SK-N-SH (cell line): ENCODE results near the gene FNDC1. TPM values are rescaled to one million over a fixed set of nuclear protein-coding genes. Genes with fewer than 3 reads are reported as not detected.

Experiments used
- CTCF ChIA-PET: fragments of 300-600, 350-600 bp; formaldehyde crosslinking; extraction: SDS; loops from one replicate; lab custom pipeline; 2021; lab: Yijun Ruan, JAX
- POLR2A ChIA-PET: fragments of 350-600 bp; sonication (Branson Sonifier 250); formaldehyde crosslinking; extraction: SDS; loops from one replicate; lab custom pipeline; 2020; ENCODE audit warnings: antibody characterized with exemption, inconsistent platforms; lab: Yijun Ruan, JAX
- DNase-seq: peaks from one replicate; pipeline ENCODE4 v3.0.0; 2012
- H2AFZ ChIP-seq: fragments of 200-600 bp; sonication (generic); 2 replicates; pipeline ENCODE4 v1.8.1; 2016; ENCODE audit warnings: antibody characterized with exemption, mild to moderate bottlenecking, low read depth
- H3F3A ChIP-seq: fragments of 200-600 bp; sonication (generic); replicated peaks from 2 replicates; pipeline ENCODE3; 2016; ENCODE audit warnings: antibody characterized with exemption, mild to moderate bottlenecking; ENCODE audit not compliant: insufficient read depth
- H3K27ac ChIP-seq, 2 experiments: fragments of 200-500 bp in 1 of 2; fragments of 200-600 bp in 1 of 2; sonication (Bioruptor generic) in 1 of 2; sonication (generic), shearing (Covaris generic) in 1 of 2; 2 replicates each; pipeline versions ENCODE4 v1.5.1 to v1.6.1; 2014 to 2016; ENCODE audit warnings: low read depth in 2 of 2, inconsistent platforms in 1 of 2, low read length in 1 of 2, mild to moderate bottlenecking in 1 of 2, mixed read lengths in 1 of 2
- H3K27me3 ChIP-seq: fragments of 200-600 bp; sonication (generic), shearing (Covaris generic); 2 replicates; pipeline ENCODE4 v1.6.1; 2016; ENCODE audit warnings: mixed run types; ENCODE audit not compliant: insufficient read depth
- H3K36me3 ChIP-seq, 2 experiments: fragments of 200-500 bp in 1 of 2; fragments of 200-600 bp in 1 of 2; sonication (Bioruptor generic) in 1 of 2; sonication (generic) in 1 of 2; replicated peaks in 1 of 2; 2 replicates each; pipeline versions ENCODE3 to v1.5.1; 2014 to 2016; ENCODE audit warnings: low read length in 1 of 2, mild to moderate bottlenecking in 1 of 2; ENCODE audit not compliant: insufficient read depth in 2 of 2, control insufficient read depth in 1 of 2
- H3K4me1 ChIP-seq, 2 experiments: fragments of 200-500 bp in 1 of 2; fragments of 200-600 bp in 1 of 2; sonication (Bioruptor generic) in 1 of 2; sonication (generic), shearing (Covaris generic) in 1 of 2; 2 replicates each; pipeline versions ENCODE4 v1.5.1 to v1.6.1; 2014 to 2016; ENCODE audit warnings: low read depth in 1 of 2, low read length in 1 of 2, mixed run types in 1 of 2; ENCODE audit not compliant: insufficient read depth in 2 of 2, control insufficient read depth in 1 of 2
- H3K4me2 ChIP-seq: fragments of 200-600 bp; sonication (generic), shearing (Covaris generic); 2 replicates; pipeline ENCODE4 v1.6.1; 2017; ENCODE audit warnings: mixed run types
- H3K4me3 ChIP-seq, 2 experiments: fragments of 200-500 bp in 1 of 2; fragments of 200-600 bp in 1 of 2; sonication (Bioruptor generic) in 1 of 2; sonication (generic), shearing (Covaris generic) in 1 of 2; 2 replicates each; pipeline versions ENCODE4 v1.5.1 to v1.8.1; 2014 to 2016; ENCODE audit warnings: low read depth in 2 of 2, inconsistent platforms in 1 of 2, low read length in 1 of 2, mild to moderate bottlenecking in 1 of 2, mixed read lengths in 1 of 2, moderate library complexity in 1 of 2
- H3K79me2 ChIP-seq: fragments of 200-600 bp; sonication (generic); 2 replicates; pipeline ENCODE4 v1.8.1; 2017; ENCODE audit warnings: mild to moderate bottlenecking; ENCODE audit not compliant: insufficient read depth
- H3K9ac ChIP-seq: fragments of 200-600 bp; sonication (generic); 2 replicates; pipeline ENCODE4 v1.6.1; 2017; ENCODE audit warnings: mixed run types
- H3K9me2 ChIP-seq: fragments of 200-600 bp; sonication (generic); 2 replicates; pipeline ENCODE4 v1.6.1; 2017; ENCODE audit warnings: mixed run types
- H3K9me3 ChIP-seq: fragments of 200-600 bp; sonication (generic); 2 replicates; pipeline ENCODE4 v1.6.1; 2017; ENCODE audit warnings: mixed run types, mild to moderate bottlenecking, moderate library complexity
- H4K20me1 ChIP-seq: fragments of 200-600 bp; sonication (generic); 2 replicates; pipeline ENCODE4 v1.6.1; 2017; ENCODE audit warnings: mild to moderate bottlenecking, mixed run types; ENCODE audit not compliant: insufficient read depth
- CHD2 ChIP-seq: fragments of 150-350 bp; IDR thresholded peaks from 2 replicates; pipeline ENCODE4 v1.6.1; 2018; ENCODE audit warnings: low read length; ENCODE audit not compliant: partially characterized antibody
- EZH2phosphoT487 ChIP-seq: fragments of 200-600 bp; sonication (generic); IDR thresholded peaks from 2 replicates; pipeline ENCODE4 v1.6.1; 2017; ENCODE audit warnings: low read depth, mixed run types, mild to moderate bottlenecking, antibody characterized with exemption, moderate library complexity, borderline replicate concordance
- FOSL2 ChIP-seq: IDR thresholded peaks from 2 replicates; pipeline ENCODE4 v1.4.0; 2012; ENCODE audit warnings: low read depth, mild to moderate bottlenecking, moderate library complexity, borderline replicate concordance
- NFIC ChIP-seq: IDR thresholded peaks from 2 replicates; pipeline ENCODE4 v1.4.0; 2012; ENCODE audit warnings: borderline replicate concordance
- NRF1 ChIP-seq: IDR thresholded peaks from 2 replicates; pipeline ENCODE4 v1.6.1; 2012; ENCODE audit warnings: low read depth, mild to moderate bottlenecking, low read length
- POLR2AphosphoS5 ChIP-seq: IDR thresholded peaks from 2 replicates; pipeline ENCODE4 v1.6.1; 2012; ENCODE audit warnings: low read depth, low read length
- RAD21 ChIP-seq: IDR thresholded peaks from 2 replicates; pipeline ENCODE4 v1.6.1; 2012; ENCODE audit warnings: mild to moderate bottlenecking, low read length
- RFX5 ChIP-seq: IDR thresholded peaks from 2 replicates; pipeline ENCODE4 v1.6.1; 2012; ENCODE audit warnings: mild to moderate bottlenecking, improper control_type of control experiment, low read length
- RXRA ChIP-seq: IDR thresholded peaks from 2 replicates; pipeline ENCODE4 v1.4.0; 2012; ENCODE audit warnings: low read depth, mild to moderate bottlenecking, borderline replicate concordance
- SMC3 ChIP-seq: IDR thresholded peaks from 2 replicates; pipeline ENCODE4 v1.6.1; 2012; ENCODE audit warnings: low read depth, low read length, improper control_type of control experiment
- TAF1 ChIP-seq: IDR thresholded peaks from 2 replicates; pipeline ENCODE4 v1.6.1; 2012; ENCODE audit warnings: low read depth, mild to moderate bottlenecking, low read length, moderate library complexity, borderline replicate concordance
- TCF12 ChIP-seq: IDR thresholded peaks from 2 replicates; pipeline ENCODE4 v1.4.0; 2012
- YY1 ChIP-seq: IDR thresholded peaks from 2 replicates; pipeline ENCODE4 v1.4.0; 2012; ENCODE audit warnings: low read depth, mild to moderate bottlenecking
- WGBS: methylation state at CpG from one replicate; pipeline ENCODE4 v1.1.6; 2017; ENCODE audit warnings: low lambda C conversion rate; 5-methylcytosine and 5-hydroxymethylcytosine counted together
- polyA plus RNA-seq, 3 experiments: library from polyadenylated mRNA; depleted of rRNA; stranded (reverse); fragments of >200 nt; gene quantifications; 2 replicates each; pipeline ENCODE4 v1.2.3, GENCODE V29; 2012
- TF ChIP-seq, protein P1 (sequence below): fragments of 150-350 bp; IDR thresholded peaks from 2 replicates; pipeline ENCODE4 v1.6.1; 2017; ENCODE audit warnings: antibody characterized with exemption, low read length, low read depth, borderline replicate concordance
- TF ChIP-seq, protein P2 (sequence below): fragments of 150-350 bp; IDR thresholded peaks from 2 replicates; pipeline ENCODE4 v1.6.1; 2016; ENCODE audit warnings: mild to moderate bottlenecking, low read depth, low read length
- TF ChIP-seq, protein P3 (sequence below): fragments of 200-600 bp; sonication (generic); IDR thresholded peaks from 2 replicates; pipeline ENCODE4 v1.6.1; 2017; ENCODE audit warnings: antibody characterized with exemption, mild to moderate bottlenecking, moderate library complexity
- TF ChIP-seq, protein P4 (sequence below): IDR thresholded peaks from 2 replicates; pipeline ENCODE4 v1.4.0; 2012; ENCODE audit warnings: low read depth, borderline replicate concordance

Gene FNDC1
- polyA plus RNA-seq, 1 of the 3 experiments (the other 2 are of a cell fraction) = not detected

DNA sequence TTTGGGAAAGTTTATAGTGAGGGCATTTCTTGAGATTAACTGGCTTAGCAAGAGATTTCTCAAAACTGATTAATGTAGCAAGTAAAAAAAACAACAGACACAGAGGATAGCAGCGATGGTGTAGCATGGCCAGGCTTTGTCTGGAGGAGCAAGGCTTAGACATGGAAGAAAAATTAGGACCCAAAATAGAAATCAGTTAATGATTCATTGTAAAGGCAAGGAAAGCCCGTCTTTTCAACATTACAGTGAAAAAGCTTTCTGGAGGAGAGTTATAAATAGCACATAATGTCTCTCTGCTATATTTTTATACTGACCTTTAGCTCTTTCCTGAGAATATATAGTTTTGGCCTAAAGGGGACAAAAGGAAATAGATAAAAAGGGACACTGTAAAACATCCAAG lies 45.1 kb downstream of the FNDC1 start:
- no peak overlapping the region for H3K4me3 ChIP-seq
- CTCF ChIA-PET = interaction anchor here (0.7 to 4.0 kb wide), 6 partner anchors 10 to 441 kb away, joined by 3 to 22 read pairs (median 4); no protein-coding TSS in a partner anchor
- H3K4me2 ChIP-seq = no peak overlapping the region
- H3K79me2 ChIP-seq = no peaks in the 10 kb centered on the region
- no peak for DNase-seq
- no peaks in the 10 kb centered on the region for H3K9me2 ChIP-seq
- H3K4me1 ChIP-seq = peaks cover 0 to 2% of the 10 kb centered on the region in 2 experiments; a peak in 1 of 4 replicates
- no peaks in the 10 kb centered on the region for H3F3A ChIP-seq
- H3K9ac ChIP-seq = no peak overlapping the region
- no peak overlapping the region for H2AFZ ChIP-seq
- peaks cover 32% of the 10 kb centered on the region; the same call in 1 of the 2 replicates for H3K27me3 ChIP-seq
- WGBS = 10% methylated on average over 2 of the region's 2 CpGs
- H3K27ac ChIP-seq = no peak overlapping the region
- no peaks in the 10 kb centered on the region for H3K9me3 ChIP-seq
- no peaks in the 10 kb centered on the region for H4K20me1 ChIP-seq
- no peaks in the 10 kb centered on the region for H3K36me3 ChIP-seq
- POLR2A ChIA-PET = no interaction called here
- TF ChIP-seq FOSL2 (no peak), EZH2phosphoT487 (no peak), NRF1 (no peak), RFX5 (no peak), TCF12 (no peak), TAF1 (no peak), RXRA (no peak), CHD2 (no peak), NFIC (no peak), YY1 (no peak), RAD21 (no peak), POLR2AphosphoS5 (no peak)
- TF ChIP-seq, protein P1, sequence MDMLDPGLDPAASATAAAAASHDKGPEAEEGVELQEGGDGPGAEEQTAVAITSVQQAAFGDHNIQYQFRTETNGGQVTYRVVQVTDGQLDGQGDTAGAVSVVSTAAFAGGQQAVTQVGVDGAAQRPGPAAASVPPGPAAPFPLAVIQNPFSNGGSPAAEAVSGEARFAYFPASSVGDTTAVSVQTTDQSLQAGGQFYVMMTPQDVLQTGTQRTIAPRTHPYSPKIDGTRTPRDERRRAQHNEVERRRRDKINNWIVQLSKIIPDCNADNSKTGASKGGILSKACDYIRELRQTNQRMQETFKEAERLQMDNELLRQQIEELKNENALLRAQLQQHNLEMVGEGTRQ = no peak
- TF ChIP-seq, protein P2, sequence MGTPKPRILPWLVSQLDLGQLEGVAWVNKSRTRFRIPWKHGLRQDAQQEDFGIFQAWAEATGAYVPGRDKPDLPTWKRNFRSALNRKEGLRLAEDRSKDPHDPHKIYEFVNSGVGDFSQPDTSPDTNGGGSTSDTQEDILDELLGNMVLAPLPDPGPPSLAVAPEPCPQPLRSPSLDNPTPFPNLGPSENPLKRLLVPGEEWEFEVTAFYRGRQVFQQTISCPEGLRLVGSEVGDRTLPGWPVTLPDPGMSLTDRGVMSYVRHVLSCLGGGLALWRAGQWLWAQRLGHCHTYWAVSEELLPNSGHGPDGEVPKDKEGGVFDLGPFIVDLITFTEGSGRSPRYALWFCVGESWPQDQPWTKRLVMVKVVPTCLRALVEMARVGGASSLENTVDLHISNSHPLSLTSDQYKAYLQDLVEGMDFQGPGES = no peak

DNA sequence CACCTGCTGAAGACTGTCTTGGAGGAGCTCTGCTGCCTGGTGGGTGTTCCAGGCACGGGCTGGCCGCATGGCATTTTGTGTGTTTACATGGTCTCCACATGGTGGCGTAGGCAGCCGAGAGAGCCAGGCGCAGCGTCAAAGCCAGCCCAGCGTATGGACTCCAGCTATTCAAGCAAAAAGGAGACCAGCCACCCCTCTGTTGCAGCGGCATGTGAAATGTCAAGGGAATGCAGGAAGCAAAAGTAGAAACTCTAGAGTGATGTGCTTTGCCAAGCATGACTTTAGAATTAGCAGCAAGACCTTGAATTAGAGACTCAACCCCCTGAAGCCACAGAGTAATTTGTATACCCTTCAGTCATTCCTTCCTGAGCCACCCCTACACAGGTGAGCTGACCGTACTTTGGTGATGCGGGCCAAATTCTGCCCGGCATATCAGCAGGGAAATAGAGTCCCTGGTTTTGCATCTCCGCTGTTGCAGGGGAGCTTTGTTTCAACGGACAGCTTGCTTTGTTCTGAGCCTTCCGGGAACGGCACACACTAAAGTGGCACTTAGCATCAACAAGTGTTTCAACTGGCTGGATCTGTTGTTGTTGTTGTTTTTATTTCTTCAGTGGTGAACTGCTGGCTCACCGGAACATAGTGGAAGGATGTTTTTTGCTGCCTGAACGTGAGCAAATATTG lies 48.5 kb downstream of the FNDC1 start:
- Histone ChIP-seq H3K79me2 (no peaks in the 10 kb centered on the region), H3K4me1 (no peaks in the 10 kb centered on the region), H3K27ac (no peak overlapping the region), H3K9me2 (no peaks in the 10 kb centered on the region), H3K27me3 (peaks cover 44% of the 10 kb centered on the region), H3F3A (no peaks in the 10 kb centered on the region), H3K9ac (no peak overlapping the region), H3K36me3 (no peaks in the 10 kb centered on the region), H4K20me1 (no peaks in the 10 kb centered on the region), H3K4me2 (no peak overlapping the region)
- WGBS = 10% methylated on average over 17 of the region's 17 CpGs
- CTCF ChIA-PET = interaction anchor here (0.6 to 5.4 kb wide), 41 partner anchors 9 to 437 kb away, joined by 3 to 68 read pairs (median 3); no protein-coding TSS in a partner anchor
- TF ChIP-seq, protein P3, sequence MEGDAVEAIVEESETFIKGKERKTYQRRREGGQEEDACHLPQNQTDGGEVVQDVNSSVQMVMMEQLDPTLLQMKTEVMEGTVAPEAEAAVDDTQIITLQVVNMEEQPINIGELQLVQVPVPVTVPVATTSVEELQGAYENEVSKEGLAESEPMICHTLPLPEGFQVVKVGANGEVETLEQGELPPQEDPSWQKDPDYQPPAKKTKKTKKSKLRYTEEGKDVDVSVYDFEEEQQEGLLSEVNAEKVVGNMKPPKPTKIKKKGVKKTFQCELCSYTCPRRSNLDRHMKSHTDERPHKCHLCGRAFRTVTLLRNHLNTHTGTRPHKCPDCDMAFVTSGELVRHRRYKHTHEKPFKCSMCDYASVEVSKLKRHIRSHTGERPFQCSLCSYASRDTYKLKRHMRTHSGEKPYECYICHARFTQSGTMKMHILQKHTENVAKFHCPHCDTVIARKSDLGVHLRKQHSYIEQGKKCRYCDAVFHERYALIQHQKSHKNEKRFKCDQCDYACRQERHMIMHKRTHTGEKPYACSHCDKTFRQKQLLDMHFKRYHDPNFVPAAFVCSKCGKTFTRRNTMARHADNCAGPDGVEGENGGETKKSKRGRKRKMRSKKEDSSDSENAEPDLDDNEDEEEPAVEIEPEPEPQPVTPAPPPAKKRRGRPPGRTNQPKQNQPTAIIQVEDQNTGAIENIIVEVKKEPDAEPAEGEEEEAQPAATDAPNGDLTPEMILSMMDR = peak; percentile 57
- TF ChIP-seq, protein P4, sequence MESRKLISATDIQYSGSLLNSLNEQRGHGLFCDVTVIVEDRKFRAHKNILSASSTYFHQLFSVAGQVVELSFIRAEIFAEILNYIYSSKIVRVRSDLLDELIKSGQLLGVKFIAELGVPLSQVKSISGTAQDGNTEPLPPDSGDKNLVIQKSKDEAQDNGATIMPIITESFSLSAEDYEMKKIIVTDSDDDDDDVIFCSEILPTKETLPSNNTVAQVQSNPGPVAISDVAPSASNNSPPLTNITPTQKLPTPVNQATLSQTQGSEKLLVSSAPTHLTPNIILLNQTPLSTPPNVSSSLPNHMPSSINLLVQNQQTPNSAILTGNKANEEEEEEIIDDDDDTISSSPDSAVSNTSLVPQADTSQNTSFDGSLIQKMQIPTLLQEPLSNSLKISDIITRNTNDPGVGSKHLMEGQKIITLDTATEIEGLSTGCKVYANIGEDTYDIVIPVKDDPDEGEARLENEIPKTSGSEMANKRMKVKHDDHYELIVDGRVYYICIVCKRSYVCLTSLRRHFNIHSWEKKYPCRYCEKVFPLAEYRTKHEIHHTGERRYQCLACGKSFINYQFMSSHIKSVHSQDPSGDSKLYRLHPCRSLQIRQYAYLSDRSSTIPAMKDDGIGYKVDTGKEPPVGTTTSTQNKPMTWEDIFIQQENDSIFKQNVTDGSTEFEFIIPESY = no peak
- TF ChIP-seq RAD21 = peak; percentile 72
- peak; percentile 83 for TF ChIP-seq SMC3
- TF ChIP-seq, all 33 proteins: peak for 3
- Histone ChIP-seq H2AFZ (no peak overlapping the region), H3K4me3 (no peak overlapping the region), H3K9me3 (no peaks in the 10 kb centered on the region)
- DNase-seq = peak; percentile 72
- POLR2A ChIA-PET = no interaction called here
